Measurements from ENCODE around the gene MISP.

DNA sequence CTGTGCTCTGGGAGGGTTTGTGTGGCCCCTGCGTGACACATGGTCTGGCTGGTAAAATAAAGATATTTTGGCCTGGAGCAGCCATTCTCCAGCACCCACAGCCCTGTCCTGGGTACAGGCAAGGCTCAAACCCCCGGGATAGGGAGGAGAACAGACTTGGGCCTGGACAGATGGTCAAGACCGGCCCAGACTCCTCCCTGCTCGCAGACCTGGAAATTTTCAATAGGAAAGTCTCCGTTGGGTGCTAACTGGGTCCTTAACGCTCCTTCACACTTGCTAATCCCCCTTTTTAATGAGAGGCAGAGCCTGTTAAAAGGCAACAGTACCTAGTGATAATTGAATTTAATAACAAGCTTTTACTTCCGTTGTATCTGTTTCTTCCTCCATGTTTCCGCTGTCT, 39.7 kb upstream of the MISP start:
- TF ChIP-seq POLR2A (IDR thresholded peaks at IDR 0.05) = no peak
- TF ChIP-seq CTCF (IDR thresholded peaks at IDR 0.05) = no peak
- no peak for TF ChIP-seq EP300 (IDR thresholded peaks at IDR 0.05)
